ENCODE measurements around the gene HEATR3. TPM values are rescaled to one million over a fixed set of nuclear protein-coding genes. Genes with fewer than 3 reads are reported as not detected.
A peak's percentile ranks its signal among the peaks of the same experiment; 100 is the strongest.

HEATR3 gene
- total RNA-seq, 2 experiments from 2014 or later, result 22.2 to 28.7 TPM

GRCh38 chr16:50058091-50058771 lies 7.5 kb upstream of the HEATR3 start:
- intact Hi-C loops (cut with DNase I, micrococcal nuclease), result no loop called here
- ATAC-seq, result no peak
- POLR2A ChIA-PET, result no interaction called here

GRCh38 chr16:50059111-50059510 lies 6.7 kb upstream of the HEATR3 start:
- H3K4me3 Mint-ChIP-seq, result no peak overlapping the region
- intact Hi-C loops (cut with DNase I, micrococcal nuclease), result no loop called here
- POLR2A ChIA-PET, result no interaction called here
- no peaks in the 10 kb centered on the region for H3K27me3 Mint-ChIP-seq
- H3K4me1 Mint-ChIP-seq, result no peaks in the 10 kb centered on the region
- DNase-seq (no peak), ATAC-seq (no peak)
- no peak overlapping the region for H3K27ac Mint-ChIP-seq
- no peaks in the 10 kb centered on the region for H3K36me3 Mint-ChIP-seq (ENCODE audit: low read depth)
- peaks cover 10% of the 10 kb centered on the region for H3K9me3 Mint-ChIP-seq (ENCODE audit: low read depth)
- CTCF ChIA-PET, result no interaction called here

More at GRCh38 chr16:50058091-50058771, 7.5 kb upstream of the HEATR3 start:
- H3K36me3 Mint-ChIP-seq (ENCODE audit: low read depth), result no peaks in the 10 kb centered on the region
- H3K4me1 Mint-ChIP-seq, result no peaks in the 10 kb centered on the region
- CTCF ChIA-PET, result no interaction called here
- no peak for DNase-seq
- H3K4me3 Mint-ChIP-seq, result no peak overlapping the region
- no peak overlapping the region for H3K27ac Mint-ChIP-seq
- peaks cover 10% of the 10 kb centered on the region for H3K9me3 Mint-ChIP-seq (ENCODE audit: low read depth)
- H3K27me3 Mint-ChIP-seq, result no peaks in the 10 kb centered on the region

DNA sequence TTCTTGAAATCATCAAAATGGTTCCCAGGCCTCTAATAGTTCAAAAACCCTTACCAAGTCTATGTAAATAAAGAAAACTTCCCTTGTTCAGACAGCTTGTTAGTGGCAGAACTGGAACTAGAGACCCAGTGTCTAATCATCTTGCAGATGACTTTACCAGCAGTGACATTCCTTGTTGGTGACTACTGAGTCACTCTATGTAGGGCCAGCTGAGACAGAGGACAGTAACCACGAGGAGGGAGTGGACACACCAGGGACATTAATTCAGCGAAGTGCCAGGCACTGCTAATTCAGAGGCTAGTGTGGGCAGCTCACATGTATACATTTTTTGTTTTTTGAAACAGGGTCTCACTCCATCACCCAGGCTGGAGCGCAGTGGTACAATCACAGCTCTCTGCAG lies 6.1 kb upstream of the HEATR3 start:
- H3K4me3 Mint-ChIP-seq, result no peak overlapping the region
- intact Hi-C loops (cut with DNase I, micrococcal nuclease), result no loop called here
- H3K27ac Mint-ChIP-seq, result no peak overlapping the region
- ChIA-PET CTCF (no interaction called here), POLR2A (no interaction called here)
- no peak for ATAC-seq
- H3K4me1 Mint-ChIP-seq, result no peaks in the 10 kb centered on the region
- H3K36me3 Mint-ChIP-seq (ENCODE audit: low read depth), result no peaks in the 10 kb centered on the region
- peaks cover 10% of the 10 kb centered on the region for H3K9me3 Mint-ChIP-seq (ENCODE audit: low read depth)
- no peak for DNase-seq
- H3K27me3 Mint-ChIP-seq, result no peaks in the 10 kb centered on the region

- H3K36me3 Mint-ChIP-seq (ENCODE audit: low read depth), result no peaks in the 10 kb centered on the region
Measured at GRCh38 chr16:50061326-50061725, 4.4 kb upstream of the HEATR3 start.

DNA sequence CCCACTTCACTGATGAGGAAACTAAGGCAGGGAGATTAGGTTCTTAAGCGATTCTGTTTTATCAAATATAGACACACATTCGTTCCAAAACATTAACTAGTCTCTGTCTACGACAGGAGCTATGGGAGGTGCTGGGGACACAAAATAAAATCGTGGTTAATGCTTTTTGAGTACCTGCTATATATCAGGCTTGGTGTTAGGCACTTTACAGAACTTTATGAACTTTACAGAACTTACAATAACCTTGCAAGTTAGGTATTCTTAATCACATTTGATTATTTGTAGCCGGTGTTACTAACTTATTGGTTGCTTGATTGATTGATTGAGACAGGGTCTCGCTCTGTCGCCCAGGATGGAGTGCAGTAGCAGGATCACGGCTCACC lies 538 bp upstream of the HEATR3 start:
- Mint-ChIP-seq H3K9me3 (ENCODE audit: low read depth) (no peaks in the 10 kb centered on the region), H3K4me1 (peaks cover 31% of the 10 kb centered on the region), H3K4me3 (peak overlapping the region; percentile 87), H3K27me3 (no peaks in the 10 kb centered on the region), H3K36me3 (ENCODE audit: low read depth) (peaks cover 18% of the 10 kb centered on the region), H3K27ac (peak overlapping the region; percentile 88)
- no peak for DNase-seq
- ChIA-PET CTCF (interaction anchor here (0.5 to 4.2 kb wide), 5 partner anchors 9 to 146 kb away, joined by 3 to 47 read pairs (median 4); partner anchors contain the start of gene CNEP1R1), POLR2A (interaction anchor here (1.4 kb wide), 1 partner anchor 40 kb away, joined by 4 read pairs; the partner anchor contains the start of gene CNEP1R1)
- no peak for ATAC-seq
- intact Hi-C loops (cut with DNase I, micrococcal nuclease), result loop anchor here (1.0 to 5.0 kb wide), 3 partner anchors 40 to 617 kb away; partner anchors contain the start of genes CNEP1R1 (in 2 of the 2) and SNX20 (in 1 of the 2)

More at GRCh38 chr16:50061326-50061725, 4.4 kb upstream of the HEATR3 start:
- intact Hi-C loops (cut with DNase I, micrococcal nuclease), result no loop called here
- DNase-seq, result no peak
- H3K27me3 Mint-ChIP-seq, result no peaks in the 10 kb centered on the region
- ATAC-seq, result no peak
- CTCF ChIA-PET, result no interaction called here
- POLR2A ChIA-PET, result no interaction called here
- peaks cover 3% of the 10 kb centered on the region for H3K9me3 Mint-ChIP-seq (ENCODE audit: low read depth)
- no peak overlapping the region for H3K4me3 Mint-ChIP-seq
- peaks cover 3% of the 10 kb centered on the region for H3K4me1 Mint-ChIP-seq
- no peak overlapping the region for H3K27ac Mint-ChIP-seq

DNA sequence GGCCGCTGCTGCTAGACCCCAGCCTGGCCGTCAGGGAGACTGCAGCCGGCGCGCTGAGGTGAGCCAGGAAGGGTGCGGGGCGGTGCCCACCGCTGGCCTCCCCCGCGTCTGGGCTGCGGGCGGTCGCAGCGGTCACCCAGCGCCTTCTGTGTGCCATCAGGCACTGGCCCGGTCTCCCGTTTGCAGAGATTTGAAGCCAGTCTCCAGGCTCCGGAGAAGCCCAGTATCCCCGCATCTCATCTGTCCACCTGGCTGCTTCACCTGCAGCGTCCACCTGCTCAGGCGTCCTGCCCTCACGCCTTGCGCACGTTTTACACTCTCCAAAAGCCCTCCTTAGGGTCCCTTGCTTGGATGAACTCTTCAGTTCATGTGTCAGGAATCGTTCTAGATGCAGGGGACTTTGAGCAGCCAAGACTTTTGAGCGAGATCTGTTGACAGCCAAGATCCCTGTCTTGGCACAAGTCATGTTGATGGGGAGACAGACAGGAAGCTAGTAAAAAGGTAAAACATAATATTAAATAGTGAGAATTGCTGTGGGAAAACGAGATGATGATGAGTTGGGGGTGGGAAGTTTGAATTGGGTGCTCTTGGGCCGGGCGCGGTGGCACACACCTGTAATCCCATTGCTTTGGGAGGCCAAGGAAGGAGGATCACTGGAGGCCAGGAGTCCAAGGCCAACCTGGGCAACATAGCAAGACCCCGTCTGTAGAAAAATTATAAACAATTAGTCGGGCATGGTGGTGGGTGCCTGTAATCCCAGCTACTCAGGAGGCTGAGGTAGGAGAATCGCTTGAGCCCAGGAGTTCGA lies 916 bp downstream of the HEATR3 start:
- H3K27me3 Mint-ChIP-seq, result no peaks in the 10 kb centered on the region
- H3K36me3 Mint-ChIP-seq (ENCODE audit: low read depth), result peaks cover 27% of the 10 kb centered on the region
- intact Hi-C loops (cut with DNase I, micrococcal nuclease), result loop anchor here (1.0 to 5.0 kb wide), 8 partner anchors 36 to 676 kb away; partner anchors contain the start of genes BRD7 (in 1 of the 2), CYLD (in 1 of the 2), NKD1 (in 1 of the 2) and SNX20 (in 1 of the 2)
- H3K4me3 Mint-ChIP-seq, result peak overlapping the region; percentile 87
- H3K4me1 Mint-ChIP-seq, result peaks cover 37% of the 10 kb centered on the region
- H3K27ac Mint-ChIP-seq, result peak overlapping the region; percentile 77
- ChIA-PET CTCF (interaction anchor here (0.5 to 4.5 kb wide), 12 partner anchors 39 to 1723 kb away, joined by 3 to 47 read pairs (median 4); partner anchors contain the start of gene CNEP1R1), POLR2A (interaction anchor here (0.8 to 1.4 kb wide), 3 partner anchors 41 to 130 kb away, joined by 4 to 9 read pairs (median 6); partner anchors contain the start of gene CNEP1R1)
- ATAC-seq (no peak), DNase-seq (no peak)
- H3K9me3 Mint-ChIP-seq (ENCODE audit: low read depth), result no peaks in the 10 kb centered on the region

- H3K4me1 Mint-ChIP-seq, result peaks cover 39% of the 10 kb centered on the region
- ATAC-seq (peak; percentile 43), DNase-seq (peak; percentile 61)
- H3K4me3 Mint-ChIP-seq, result peak overlapping the region; percentile 87
- H3K27ac Mint-ChIP-seq, result peak overlapping the region; percentile 77
- ChIA-PET CTCF (interaction anchor here (0.5 to 4.5 kb wide), 11 partner anchors 10 to 300 kb away, joined by 3 to 47 read pairs (median 4); partner anchors contain the start of gene CNEP1R1), POLR2A (interaction anchor here (0.8 to 1.4 kb wide), 2 partner anchors 42 to 130 kb away, joined by 6 to 9 read pairs; partner anchors contain the start of gene CNEP1R1)
- peaks cover 29% of the 10 kb centered on the region for H3K36me3 Mint-ChIP-seq (ENCODE audit: low read depth)
- intact Hi-C loops (cut with DNase I, micrococcal nuclease), result loop anchor here (1.0 to 5.0 kb wide), 5 partner anchors 85 to 615 kb away; partner anchors contain the start of genes BRD7 (in 1 of the 2) and SNX20 (in 1 of the 2)
- H3K9me3 Mint-ChIP-seq (ENCODE audit: low read depth), result no peaks in the 10 kb centered on the region
- H3K27me3 Mint-ChIP-seq, result no peaks in the 10 kb centered on the region
Measured at GRCh38 chr16:50067290-50067853, 1.6 kb downstream of the HEATR3 start.

- DNase-seq, result no peak
- Mint-ChIP-seq H3K4me3 (no peak overlapping the region), H3K27me3 (no peaks in the 10 kb centered on the region), H3K27ac (peak overlapping the region; percentile 56), H3K4me1 (peaks cover 51% of the 10 kb centered on the region), H3K9me3 (ENCODE audit: low read depth) (no peaks in the 10 kb centered on the region), H3K36me3 (ENCODE audit: low read depth) (peaks cover 33% of the 10 kb centered on the region)
- no peak for ATAC-seq
- intact Hi-C loops (cut with DNase I, micrococcal nuclease), result loop anchor here in 1 of 2 experiments (5.0 kb wide), 1 partner anchor 614 kb away; the partner anchor contains the start of gene SNX20
- ChIA-PET POLR2A (no interaction called here), CTCF (interaction anchor here (0.6 to 4.5 kb wide), 7 partner anchors 14 to 283 kb away, joined by 3 to 47 read pairs (median 3); partner anchors contain the start of gene CNEP1R1)
Measured at GRCh38 chr16:50068550-50068949, 2.8 kb downstream of the HEATR3 start.

- POLR2A ChIA-PET, result no interaction called here
- Mint-ChIP-seq H3K27me3 (no peaks in the 10 kb centered on the region), H3K9me3 (ENCODE audit: low read depth) (no peaks in the 10 kb centered on the region), H3K36me3 (ENCODE audit: low read depth) (peaks cover 33% of the 10 kb centered on the region), H3K4me3 (no peak overlapping the region), H3K27ac (peak overlapping the region; percentile 13), H3K4me1 (peaks cover 52% of the 10 kb centered on the region)
- no peak for DNase-seq
- CTCF ChIA-PET, result interaction anchor here (1.0 to 4.5 kb wide), 6 partner anchors 13 to 283 kb away, joined by 3 to 47 read pairs (median 5); partner anchors contain the start of gene CNEP1R1
- intact Hi-C loops (cut with DNase I, micrococcal nuclease), result loop anchor here in 1 of 2 experiments (5.0 kb wide), 1 partner anchor 613 kb away; the partner anchor contains the start of gene SNX20
- no peak for ATAC-seq
Measured at GRCh38 chr16:50069060-50069459, 3.3 kb downstream of the HEATR3 start.

DNA sequence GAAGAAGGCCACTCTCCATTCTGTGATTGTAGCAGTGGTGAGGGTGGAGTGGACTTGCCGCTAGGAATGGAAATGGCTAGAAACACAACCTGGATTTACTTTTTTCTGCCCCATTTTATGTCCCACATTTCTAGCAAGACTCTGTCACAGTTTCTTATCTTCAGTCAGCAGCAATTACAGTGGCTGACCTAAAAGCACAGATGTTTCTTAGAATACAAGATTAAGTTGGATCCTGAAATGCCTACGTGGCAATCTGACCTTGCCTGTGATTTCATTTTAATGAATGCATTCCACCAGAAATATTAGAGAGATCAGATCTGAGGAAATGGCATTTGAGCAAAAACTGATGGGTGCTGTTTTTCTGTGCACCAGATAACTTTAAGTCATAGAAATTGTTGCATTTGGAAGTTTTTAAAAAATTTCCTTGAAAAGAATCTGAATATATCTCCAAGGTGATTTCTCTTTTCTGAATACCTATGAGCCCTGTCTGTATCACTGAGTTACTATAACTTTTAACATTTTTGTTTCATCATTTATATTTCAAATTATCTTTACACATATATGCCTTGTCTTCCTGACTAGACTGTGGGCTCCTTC lies 5.4 kb downstream of the HEATR3 start:
- ChIA-PET POLR2A (no interaction called here), CTCF (interaction anchor here (0.7 to 1.6 kb wide), 5 partner anchors 46 to 451 kb away, joined by 3 to 5 read pairs (median 3); partner anchors contain the start of gene CNEP1R1)
- Mint-ChIP-seq H3K4me3 (no peak overlapping the region), H3K4me1 (peaks cover 50% of the 10 kb centered on the region), H3K27me3 (no peaks in the 10 kb centered on the region), H3K9me3 (ENCODE audit: low read depth) (no peaks in the 10 kb centered on the region), H3K27ac (no peak overlapping the region), H3K36me3 (ENCODE audit: low read depth) (peaks cover 42% of the 10 kb centered on the region)
- intact Hi-C loops (cut with DNase I, micrococcal nuclease), result no loop called here
- ATAC-seq (no peak), DNase-seq (no peak)
